Right atrium auricular region (tissue), 2 donors: ENCODE measurements around the gene SENP5. TPM values are rescaled to one million over a fixed set of nuclear protein-coding genes. Genes with fewer than 3 reads are reported as not detected.
A peak's percentile ranks its signal among the peaks of the same experiment; 100 is the strongest.

Experiments
- DNase-seq: peaks from one replicate; pipeline ENCODE4 v3.0.0-alpha.2; 2019; ENCODE audit warnings: low spot score
- H3K27ac ChIP-seq, 2 donors: fragments of 200-600 bp; sonication (generic); 1 replicate in 1 of 2; 2 replicates in 1 of 2; pipeline ENCODE4 v1.5.1; 2016 to 2019
- H3K27me3 ChIP-seq, 2 donors: fragments of 200-600 bp; sonication (generic); one replicate each; pipeline versions ENCODE4 v1.5.1 to v1.6.0; 2017 to 2019
- H3K36me3 ChIP-seq: fragments of 200-600 bp; sonication (generic); one replicate; pipeline ENCODE4 v1.5.1; 2016
- H3K4me1 ChIP-seq, 2 donors: fragments of 200-600 bp; sonication (generic); one replicate each; pipeline versions ENCODE4 v1.5.1 to v1.6.0; 2017 to 2019
- H3K4me3 ChIP-seq, 2 donors: fragments of 200-600 bp; sonication (generic); 1 replicate in 1 of 2; 2 replicates in 1 of 2; pipeline ENCODE4 v1.5.1; 2017 to 2019; ENCODE audit warnings: mild to moderate bottlenecking in 1 of 2, moderate library complexity in 1 of 2
- H3K9me3 ChIP-seq, 2 donors: fragments of 200-600 bp; sonication (generic); one replicate each; pipeline ENCODE4 v1.5.1; 2019
- total RNA-seq, 2 donors: library from RNA; depleted of rRNA; stranded (reverse); fragments of >200 nt; gene quantifications; one replicate each; pipeline ENCODE4 v1.1.0, GENCODE V29; 2016
- TF ChIP-seq, protein P1 (sequence below), 2 donors: fragments of 200-600 bp; sonication (generic); IDR thresholded peaks; one replicate each; pipeline ENCODE4 v1.5.1; 2019; ENCODE audit warnings: antibody characterized with exemption in 2 of 2

The SENP5 gene
- total RNA-seq, 2 donors from 2014 or later, result 18.7 to 22.1 TPM

DNA sequence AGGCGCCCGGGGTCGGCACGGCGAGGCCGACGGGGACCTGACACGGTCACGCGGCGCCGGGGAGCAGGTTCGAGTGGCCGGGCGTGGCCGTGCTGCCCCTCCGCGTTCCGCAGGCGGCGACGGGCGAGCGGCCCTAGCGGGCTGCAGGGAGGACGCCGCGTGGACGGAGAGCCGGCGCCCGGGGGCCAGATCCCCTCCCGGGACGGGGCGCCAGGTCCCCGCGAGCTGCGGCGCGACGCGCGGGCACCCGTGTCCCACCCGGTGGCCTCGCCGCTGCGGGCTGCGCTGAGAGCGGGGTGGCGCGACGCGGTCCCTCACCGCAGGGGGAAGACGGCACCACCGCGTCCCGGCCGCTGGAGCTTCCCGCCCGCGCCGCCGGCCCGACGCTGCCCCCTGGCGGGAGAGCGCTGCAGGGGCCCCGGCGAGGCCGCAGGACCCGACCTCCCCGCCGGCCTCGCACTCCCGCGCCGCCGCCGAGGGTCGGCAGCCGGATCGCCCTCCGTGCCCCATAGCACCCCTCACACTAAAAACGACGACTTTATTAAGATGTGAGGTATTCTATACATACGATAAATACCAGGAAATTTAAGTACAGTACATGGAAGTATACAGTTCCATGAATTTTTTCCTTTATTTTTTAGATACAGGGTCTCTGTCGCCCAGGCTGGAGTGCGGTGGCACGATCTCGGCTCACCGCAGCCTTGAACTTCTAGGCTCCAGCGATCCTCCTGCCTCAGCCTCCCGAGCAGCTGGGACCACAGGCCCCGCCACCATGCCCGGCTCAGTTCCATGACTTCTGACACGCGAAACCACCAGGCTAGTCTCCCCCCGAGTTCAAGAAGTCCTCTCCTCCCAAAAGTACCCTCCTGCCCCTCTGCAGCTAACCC, 102.2 kb downstream of the SENP5 start:
- DNase-seq, result no peak
- Histone ChIP-seq H3K27ac (peak overlapping the region; percentile 12 to 82), H3K4me3 (peak overlapping the region; percentile 62 to 87), H3K36me3 (no peaks in the 10 kb centered on the region), H3K4me1 (peaks cover 0 to 14% of the 10 kb centered on the region in 2 donors), H3K9me3 (no peaks in the 10 kb centered on the region), H3K27me3 (no peaks in the 10 kb centered on the region)
- TF ChIP-seq, protein P1, sequence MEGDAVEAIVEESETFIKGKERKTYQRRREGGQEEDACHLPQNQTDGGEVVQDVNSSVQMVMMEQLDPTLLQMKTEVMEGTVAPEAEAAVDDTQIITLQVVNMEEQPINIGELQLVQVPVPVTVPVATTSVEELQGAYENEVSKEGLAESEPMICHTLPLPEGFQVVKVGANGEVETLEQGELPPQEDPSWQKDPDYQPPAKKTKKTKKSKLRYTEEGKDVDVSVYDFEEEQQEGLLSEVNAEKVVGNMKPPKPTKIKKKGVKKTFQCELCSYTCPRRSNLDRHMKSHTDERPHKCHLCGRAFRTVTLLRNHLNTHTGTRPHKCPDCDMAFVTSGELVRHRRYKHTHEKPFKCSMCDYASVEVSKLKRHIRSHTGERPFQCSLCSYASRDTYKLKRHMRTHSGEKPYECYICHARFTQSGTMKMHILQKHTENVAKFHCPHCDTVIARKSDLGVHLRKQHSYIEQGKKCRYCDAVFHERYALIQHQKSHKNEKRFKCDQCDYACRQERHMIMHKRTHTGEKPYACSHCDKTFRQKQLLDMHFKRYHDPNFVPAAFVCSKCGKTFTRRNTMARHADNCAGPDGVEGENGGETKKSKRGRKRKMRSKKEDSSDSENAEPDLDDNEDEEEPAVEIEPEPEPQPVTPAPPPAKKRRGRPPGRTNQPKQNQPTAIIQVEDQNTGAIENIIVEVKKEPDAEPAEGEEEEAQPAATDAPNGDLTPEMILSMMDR (IDR thresholded peaks at IDR 0.05), result peak; percentile 94 to 96

DNA sequence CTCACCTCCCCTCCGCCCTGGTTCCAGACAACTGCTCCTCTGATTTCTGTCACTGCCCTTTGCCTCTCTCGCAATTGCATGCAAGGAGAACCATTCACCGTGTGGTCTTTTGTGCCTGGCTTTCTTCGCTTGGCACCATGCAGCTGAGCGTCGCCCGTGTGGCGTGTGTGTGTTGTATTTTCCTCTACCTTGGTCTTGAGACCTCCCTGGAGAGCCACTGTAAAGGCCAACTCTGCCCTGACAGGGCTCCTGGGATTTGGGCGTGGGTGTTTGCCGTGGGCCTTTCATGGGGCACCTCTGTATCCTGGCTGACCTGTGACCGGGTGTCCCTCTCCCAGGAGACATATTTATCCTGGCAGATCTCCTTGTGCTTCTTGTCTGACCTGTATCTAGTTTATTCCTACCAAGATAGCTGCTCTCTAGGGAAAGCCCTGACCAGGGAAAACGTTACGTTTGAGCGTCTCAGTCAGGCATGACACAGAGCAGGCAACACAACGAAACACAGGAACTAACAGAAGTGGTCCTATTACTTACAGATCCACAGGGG, 102.9 kb downstream of the SENP5 start:
- Histone ChIP-seq H3K27me3 (no peaks in the 10 kb centered on the region), H3K36me3 (no peaks in the 10 kb centered on the region), H3K4me3 (no peak overlapping the region), H3K9me3 (no peaks in the 10 kb centered on the region), H3K4me1 (peaks cover 0 to 14% of the 10 kb centered on the region in 2 donors), H3K27ac (no peak overlapping the region)
- DNase-seq, result no peak
- TF ChIP-seq, protein P1 (IDR thresholded peaks at IDR 0.05), result no peak

DNA sequence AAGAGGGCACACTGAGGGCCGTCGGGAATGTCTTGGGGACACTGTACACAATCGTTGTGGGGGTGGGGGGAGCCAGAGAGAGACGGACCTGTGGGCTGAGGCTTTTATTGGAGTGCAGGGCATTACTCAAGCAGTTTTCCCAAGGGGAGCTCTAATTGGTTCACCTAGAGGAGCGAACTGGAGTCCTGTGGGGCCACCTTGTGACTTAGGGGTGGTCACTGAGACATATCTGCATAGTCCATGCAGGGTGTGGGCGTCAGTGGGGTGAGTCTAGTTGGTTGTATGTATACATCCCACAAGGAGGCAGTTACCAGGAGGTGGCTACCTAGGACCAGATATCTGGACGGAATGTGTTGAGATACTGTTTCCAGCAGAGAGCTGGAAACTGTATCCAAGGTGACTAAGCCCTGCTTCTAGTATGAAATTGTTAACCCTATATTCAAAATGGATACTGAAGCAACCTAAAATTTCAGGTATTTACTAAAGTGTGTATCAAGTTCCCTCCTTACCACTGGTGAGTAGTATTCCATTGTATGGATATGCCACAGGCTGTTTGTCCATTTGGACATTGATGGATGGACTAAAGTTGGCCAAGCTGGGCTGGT, 103.5 kb downstream of the SENP5 start:
- H3K9me3 ChIP-seq, result no peaks in the 10 kb centered on the region
- H3K36me3 ChIP-seq, result no peaks in the 10 kb centered on the region
- H3K4me3 ChIP-seq, result no peak overlapping the region
- no peak for DNase-seq
- H3K27me3 ChIP-seq, result no peaks in the 10 kb centered on the region
- no peak overlapping the region for H3K27ac ChIP-seq
- TF ChIP-seq, protein P1 (IDR thresholded peaks at IDR 0.05), result no peak
- peaks cover 0 to 14% of the 10 kb centered on the region in 2 donors for H3K4me1 ChIP-seq

DNA sequence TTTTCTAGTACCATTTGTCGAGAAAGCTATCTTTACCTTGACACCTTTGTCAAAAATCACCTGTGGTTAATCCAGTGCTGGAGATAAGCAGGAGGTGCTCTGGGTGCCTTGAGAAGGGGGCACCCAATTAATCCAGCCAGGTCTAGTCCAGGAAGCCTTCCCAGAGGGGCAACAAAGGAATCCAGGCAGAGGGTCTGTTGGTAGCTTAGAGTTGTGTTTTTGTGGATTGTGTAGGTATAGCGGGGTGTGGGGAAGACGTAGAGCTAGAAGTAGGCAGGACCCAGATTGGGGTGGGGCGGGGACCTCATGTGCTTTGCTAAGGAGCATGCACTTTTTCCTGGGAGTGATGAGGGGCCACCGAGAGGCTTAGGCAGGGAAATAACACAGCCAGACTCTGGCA, 106.9 kb downstream of the SENP5 start:
- H3K9me3 ChIP-seq, result no peaks in the 10 kb centered on the region
- H3K27me3 ChIP-seq, result no peaks in the 10 kb centered on the region
- H3K4me3 ChIP-seq, result no peak overlapping the region
- H3K27ac ChIP-seq, result no peak overlapping the region
- TF ChIP-seq, protein P1 (IDR thresholded peaks at IDR 0.05), result no peak
- DNase-seq, result no peak
- no peaks in the 10 kb centered on the region for H3K36me3 ChIP-seq
- H3K4me1 ChIP-seq, result peaks cover 0 to 7% of the 10 kb centered on the region in 2 donors

DNA sequence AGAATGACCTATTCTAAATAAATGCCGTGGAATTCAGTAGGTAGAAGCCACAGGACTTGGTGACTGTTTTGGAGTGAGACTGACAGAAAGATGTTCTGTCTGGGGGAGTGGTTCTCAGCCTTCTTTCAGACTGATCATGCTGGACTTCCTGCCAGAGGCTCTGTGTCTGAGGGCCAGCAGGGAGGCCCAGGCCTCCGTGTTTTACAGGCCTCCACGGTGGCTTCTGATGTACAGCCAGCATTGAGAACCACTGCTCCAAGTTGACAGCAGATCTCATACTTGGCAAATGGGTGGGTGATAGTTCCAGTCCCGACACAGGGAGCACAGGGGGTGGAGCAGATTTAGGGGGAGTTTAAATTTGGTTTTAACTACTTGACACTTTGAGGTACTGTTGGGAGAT, 107.6 kb downstream of the SENP5 start:
- no peak overlapping the region for H3K27ac ChIP-seq
- TF ChIP-seq, protein P1 (IDR thresholded peaks at IDR 0.05), result no peak
- no peaks in the 10 kb centered on the region for H3K27me3 ChIP-seq
- H3K36me3 ChIP-seq, result no peaks in the 10 kb centered on the region
- H3K9me3 ChIP-seq, result no peaks in the 10 kb centered on the region
- H3K4me3 ChIP-seq, result no peak overlapping the region
- DNase-seq, result no peak
- H3K4me1 ChIP-seq, result peaks cover 0 to 7% of the 10 kb centered on the region in 2 donors
